Umbilical cord (tissue), 2 donors: ENCODE measurements around the gene CDKN2AIP. TPM values are rescaled to one million over a fixed set of nuclear protein-coding genes. Genes with fewer than 3 reads are reported as not detected.
"Not testable (repeated sequence)": the region's sequence is repeated elsewhere in the genome, so short reads cannot be mapped to it uniquely, and the experiment has no call there.

Experiments used
- DNase-seq: peaks from one replicate; pipeline ENCODE4 v3.0.0-alpha.2; 2015; ENCODE audit warnings: low spot score
- total RNA-seq: library from RNA; depleted of rRNA; stranded (reverse); fragments of >200 nt; gene quantifications from one replicate; pipeline ENCODE4 v1.2.3, GENCODE V29; 2014; ENCODE audit warnings: low replicate concordance; ENCODE audit not compliant: insufficient read depth

Gene CDKN2AIP
- total RNA-seq, 1 donor from 2014 or later = 15.2 TPM

DNA sequence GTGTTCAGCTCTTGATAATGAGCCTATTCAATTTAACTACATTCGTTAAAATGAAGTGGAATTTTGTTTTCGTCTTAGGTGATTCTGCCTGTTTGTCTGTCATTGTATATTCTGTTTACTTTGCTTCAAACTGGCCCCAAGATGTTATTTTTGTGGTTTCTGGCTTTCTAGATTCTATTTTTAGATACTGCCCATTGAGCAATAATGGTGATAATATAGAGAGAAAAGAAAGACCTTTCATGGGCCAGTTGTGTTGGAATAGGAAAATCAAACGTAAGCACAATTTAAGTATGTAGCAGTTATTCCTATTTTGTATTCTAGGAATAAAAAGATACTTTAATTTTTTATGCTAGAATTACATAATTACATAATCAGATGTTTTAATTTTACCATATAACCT, 4.0 kb downstream of the CDKN2AIP start:
- no peak for DNase-seq

DNA sequence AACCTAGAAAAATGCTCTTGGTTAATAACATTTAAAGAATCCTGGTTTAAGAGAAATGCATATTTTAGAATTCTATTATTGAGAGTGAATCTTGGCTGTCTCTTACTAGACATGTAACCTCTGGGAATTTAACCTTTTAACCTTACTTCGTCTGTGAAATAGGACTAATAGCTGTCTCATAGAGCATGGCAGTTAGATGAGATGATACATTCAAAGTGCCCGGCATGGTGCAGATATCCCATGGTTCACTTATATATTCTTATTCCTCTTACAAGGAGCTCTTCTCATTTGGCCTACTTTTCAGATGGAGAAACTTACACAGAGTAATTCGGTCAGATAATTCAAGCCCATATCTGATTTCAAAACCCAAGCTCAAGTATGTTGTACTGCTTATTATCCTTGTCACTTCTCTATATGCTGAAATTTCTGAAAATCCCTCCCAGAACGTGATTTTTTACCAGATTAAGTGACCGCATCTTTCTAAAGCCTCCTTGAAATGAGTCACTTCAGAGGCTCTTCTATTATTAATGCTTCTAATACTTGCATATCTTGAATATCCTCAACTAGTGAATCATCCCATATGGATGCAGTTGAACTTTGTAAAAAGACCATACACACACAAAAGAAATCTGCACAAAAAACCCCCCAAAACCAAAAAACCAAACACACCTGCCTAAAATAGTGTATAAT, 4.9 kb downstream of the CDKN2AIP start:
- peak; percentile 95 for DNase-seq

DNA sequence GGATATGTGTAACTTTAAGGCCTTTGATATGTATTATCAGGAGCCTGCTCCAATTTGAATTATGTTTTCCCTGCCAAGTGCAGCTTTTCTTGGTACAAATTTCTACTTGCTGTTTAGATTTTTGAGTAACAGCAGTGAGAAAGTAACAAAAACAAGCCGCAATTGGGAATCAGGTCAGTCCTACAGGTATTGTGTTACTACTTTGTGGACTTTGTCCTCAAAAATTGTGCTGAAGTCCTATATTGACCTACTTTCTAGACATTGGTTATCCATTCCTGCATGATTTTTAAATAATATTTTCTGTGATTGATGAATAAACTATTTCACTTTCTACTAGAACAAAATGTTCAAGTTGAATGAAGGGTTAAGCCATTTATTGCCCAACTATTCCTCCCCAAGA, 5.7 kb downstream of the CDKN2AIP start:
- no peak for DNase-seq

DNA sequence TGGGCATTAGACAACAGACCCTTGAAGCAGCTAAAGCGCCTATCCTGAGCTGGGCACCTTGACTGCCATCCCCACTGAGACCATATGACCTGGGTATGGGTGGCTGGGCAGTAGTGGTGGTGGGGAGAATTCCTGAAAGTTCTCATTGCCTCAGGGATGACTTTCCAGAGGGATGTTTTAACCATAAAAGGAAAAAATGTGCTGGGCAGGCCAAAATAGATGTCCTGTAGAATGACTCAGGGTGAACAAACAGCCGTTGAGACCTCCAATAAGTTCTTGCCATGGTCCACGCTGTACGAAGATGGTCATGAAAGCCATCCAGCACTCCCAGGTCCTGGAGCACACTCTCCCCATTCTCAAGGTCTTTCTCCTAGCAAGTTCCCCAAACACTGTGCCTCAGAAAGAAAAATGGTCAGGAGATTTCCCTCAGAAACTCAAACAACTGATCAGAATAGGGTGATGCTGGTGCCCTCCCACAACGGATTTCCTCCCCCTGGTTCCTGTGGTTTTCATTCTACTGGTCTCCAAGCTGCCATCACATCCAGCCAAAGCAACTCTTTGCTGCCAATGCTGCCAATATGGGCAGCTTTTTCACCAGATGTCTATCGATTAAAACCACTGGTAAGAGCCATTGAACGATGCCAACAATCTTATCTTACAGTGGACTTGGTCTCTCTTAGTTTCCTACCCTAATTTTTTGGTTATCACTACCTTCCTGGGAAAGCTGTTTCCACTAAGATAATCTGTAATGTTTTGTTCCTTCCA, 11.2 kb downstream of the CDKN2AIP start:
- no peak for DNase-seq

DNA sequence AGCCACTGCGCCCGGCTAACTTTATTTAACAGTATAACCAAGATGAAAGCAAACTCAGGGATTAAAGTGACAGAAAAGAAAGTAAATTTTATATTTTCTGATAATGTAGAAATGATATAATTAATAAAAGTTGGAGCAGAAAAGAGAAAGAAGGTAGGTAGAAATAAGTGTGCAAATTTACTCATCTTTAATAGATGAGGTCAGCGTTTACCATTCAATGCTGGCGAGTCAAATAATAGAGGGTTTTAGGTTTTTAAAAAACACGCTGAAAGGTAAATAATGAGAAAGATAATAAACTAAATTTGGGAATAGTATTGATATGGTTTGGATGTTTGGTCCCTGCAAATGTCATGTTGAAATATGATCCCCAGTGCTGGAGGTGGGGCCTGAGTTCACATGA, 13.6 kb downstream of the CDKN2AIP start:
- DNase-seq = no peak

DNA sequence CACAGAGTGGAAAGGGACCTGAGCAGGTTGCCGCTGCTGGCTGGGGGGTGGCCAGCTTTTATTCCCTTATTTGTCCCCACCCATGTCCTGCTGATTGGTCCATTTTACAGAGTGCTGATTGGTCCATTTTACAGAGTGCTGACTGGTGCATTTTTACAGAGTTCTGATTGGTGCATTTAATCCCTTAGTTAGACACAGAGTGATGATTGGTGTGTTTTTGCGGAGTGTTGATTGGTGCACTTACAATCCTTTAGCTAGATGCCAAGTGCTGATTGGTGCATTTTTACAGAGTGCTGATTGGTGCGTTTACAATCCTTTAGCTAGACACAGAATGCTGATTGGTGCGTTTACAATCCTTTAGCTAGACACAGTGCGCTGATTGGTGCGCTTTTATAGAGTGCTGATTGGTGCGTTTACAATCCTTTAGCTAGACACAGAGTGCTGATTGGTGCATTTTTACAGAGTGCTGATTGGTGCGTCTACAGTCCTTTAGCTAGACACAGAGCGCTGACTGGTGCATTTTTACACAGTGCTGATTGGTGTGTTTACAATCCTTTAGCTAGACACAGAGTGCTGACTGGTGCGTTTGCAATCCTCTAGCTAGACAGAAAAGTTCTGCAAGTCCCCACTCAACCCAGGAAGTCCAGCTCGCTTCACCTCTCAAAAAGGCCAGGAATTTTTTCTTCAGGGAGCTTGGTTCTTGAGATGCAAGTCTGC, 19.6 kb downstream of the CDKN2AIP start:
- DNase-seq = not testable (repeated sequence)

DNA sequence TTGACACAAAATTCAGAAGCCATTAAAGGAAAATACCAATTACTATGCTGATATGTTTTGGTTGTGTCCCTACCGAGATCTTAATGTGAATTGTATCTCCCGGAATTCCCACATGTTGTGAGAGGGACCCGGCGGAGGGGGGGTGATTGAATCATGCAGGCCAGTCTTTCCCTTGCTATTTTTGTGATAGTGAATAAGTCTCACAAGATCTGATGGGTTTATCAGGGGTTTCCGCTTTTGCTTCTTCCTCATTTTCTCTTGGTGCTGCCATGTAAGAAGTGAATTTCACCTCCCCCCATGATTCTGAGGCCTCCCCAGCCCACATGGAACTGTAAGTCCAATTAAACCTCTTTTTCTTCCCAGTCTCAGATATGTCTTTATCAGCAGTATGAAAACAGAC, 21.4 kb downstream of the CDKN2AIP start:
- DNase-seq = peak; percentile 46

DNA sequence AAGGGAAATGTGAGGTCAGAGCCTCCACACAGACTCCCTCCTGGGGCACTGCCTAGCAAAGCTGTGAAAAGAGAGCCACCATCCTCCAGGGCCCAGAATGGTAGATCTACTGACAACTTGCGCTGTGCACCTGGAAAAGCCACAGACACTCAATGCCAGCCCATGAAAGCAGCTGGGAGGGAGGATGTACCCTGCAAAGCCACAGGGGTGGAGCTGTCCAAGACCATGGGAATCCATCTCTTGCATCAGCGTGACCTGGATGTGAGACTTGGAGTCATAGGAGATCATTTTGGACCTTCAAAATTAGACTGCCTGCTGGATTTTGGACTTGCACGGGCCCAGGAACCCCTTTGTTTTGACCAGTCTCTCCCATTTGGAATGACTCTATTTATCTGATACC, 22.8 kb downstream of the CDKN2AIP start:
- no peak for DNase-seq

DNA sequence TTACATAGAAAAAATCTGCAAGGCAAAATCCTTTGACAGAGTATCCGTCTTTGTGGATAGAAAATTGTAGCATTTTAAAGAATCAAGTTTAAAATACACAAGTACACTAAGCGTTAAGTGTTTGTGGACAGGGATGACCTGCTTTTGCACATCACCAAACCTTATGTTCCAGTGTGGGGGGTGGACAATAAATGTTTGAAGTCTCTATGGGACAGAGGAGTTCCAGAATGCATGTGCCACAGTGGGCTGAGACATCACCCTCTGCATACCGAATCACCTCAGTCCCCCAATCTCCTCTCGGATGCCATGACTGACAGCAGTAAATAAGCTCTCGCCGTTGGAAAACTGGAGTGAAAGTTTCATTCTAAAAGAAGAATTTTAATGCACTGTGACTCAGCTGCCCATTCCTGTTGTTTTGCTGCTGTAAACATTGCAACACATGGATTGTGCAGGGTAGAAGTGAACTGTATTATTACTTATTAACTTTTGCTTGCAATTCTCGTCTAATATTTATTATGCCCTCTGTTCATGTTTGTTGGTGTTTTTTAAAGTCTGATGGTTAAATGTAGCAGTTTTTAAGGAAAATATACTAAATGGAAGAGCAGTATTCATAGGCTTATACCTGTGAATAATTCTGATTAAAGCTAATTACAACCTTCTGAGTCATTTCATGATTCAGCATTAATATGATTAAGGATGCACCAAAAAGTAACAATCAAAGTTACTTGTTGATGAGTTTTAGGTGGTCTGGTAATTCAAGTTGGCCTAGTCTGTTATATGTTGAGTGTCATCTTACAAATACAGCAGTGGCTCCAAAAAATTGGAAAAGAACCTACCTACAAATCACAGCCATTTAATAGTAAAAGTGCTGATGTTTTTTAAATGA, 24.0 kb downstream of the CDKN2AIP start:
- DNase-seq = no peak

DNA sequence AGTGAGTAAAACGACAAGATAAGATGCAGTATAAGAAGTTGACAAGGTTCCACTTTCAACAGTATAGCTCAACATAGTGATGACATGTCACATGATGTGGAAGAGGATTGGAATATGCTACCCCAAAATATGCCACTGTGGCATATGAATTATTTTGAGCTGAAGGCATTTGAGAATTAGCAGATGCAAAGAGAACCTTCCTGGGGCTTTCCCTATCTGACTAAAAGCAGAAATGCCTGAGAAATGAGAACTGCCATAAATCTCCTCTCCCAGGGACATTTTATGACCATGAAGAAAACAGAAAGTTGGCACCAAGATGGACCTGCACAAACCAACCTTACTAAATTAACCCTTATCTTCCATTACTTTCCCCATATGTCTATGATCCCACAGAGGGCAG, 24.8 kb downstream of the CDKN2AIP start:
- no peak for DNase-seq

DNA sequence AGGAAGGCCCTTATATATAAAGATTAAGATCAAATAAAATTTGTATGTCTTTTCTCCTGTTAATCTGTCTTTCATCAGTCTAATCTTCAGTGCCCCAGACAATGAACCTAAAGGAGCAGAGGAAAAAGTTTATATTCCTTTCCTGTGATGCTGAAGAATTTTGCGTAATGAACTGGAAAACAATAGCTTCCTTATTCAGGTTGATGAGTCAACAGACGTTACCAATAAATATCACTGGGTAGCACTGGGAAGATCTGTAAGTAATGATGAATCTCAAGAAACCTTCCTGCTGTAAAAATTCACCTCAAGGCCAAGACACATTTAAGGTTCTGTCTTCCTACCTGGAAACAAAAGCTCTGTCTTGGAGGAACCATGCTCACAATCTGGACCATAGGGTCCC, 25.5 kb downstream of the CDKN2AIP start:
- DNase-seq = no peak

DNA sequence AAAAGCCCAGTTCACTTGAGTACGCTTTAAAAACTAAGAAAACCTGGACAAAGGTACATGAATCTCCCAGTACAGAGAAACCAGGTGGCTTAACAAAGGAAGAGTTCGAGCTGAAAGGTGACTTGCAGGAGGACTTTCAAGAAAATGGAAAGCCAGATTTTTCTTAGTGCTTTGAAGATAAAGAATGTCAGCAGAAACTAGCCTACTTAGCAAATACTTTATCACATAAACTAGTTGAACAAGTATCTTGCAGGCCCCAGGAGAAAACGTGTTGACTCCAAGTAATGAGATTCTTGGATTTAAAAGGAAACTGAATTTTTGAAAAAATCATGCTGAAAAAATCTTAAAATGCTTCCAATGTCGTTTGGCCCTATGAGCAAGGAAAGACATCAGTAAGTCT, 26.4 kb downstream of the CDKN2AIP start:
- DNase-seq = peak; percentile 26

DNA sequence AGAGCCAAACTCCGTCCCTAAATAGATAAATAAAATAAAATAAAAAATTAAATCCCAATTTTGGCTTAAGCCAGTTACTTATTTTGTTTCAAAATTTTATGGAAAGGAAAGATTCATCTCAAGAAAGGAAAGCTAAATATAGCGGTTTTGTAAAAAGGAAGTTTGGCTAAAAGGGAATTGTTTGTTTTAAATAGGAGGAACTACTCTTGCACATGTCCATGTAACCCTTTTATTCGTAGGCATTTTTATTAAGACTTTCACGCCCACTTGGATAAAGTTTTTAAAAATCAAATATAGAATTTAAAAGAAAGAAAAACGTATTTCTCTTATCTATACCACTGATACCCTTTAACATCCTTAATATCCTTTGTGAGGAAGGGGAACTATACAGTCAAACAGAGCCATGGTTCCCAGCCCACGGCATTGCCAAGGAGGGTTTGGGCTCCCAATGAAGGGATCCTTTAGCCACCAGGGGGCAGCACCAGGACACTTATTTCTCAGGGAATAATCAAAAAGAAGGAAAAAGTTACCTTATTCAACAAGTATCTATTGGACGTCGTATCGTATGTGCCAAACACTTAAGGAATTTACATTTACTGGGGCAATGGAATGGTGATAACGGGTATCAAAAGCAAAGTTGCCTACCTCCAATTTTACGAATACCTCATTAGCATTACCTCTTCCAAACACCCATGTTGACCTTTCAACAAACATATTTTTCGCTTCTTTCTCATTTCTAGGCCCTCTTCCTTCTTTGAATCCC, 27.7 kb downstream of the CDKN2AIP start:
- peak; percentile 81 for DNase-seq

DNA sequence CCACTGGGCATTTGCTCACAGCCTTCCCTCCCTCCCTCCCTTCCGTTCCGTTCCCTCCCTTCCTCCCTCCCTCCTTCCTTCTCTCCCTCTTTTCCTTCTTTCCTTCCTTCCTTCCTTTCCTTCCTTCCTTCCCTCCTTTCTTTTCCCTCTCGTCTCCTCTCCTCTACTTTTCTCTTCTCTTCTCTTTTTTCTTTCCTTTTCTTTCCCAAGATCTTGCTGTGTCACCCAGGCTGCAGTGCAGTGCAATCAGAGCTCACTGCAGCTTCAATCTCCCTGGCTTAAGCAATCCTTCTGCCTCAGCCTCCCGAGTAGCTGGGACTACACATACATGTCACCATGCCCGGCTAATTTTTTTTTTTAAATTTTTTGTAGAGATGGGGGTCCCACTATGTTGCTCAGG, 33.7 kb downstream of the CDKN2AIP start:
- no peak for DNase-seq

DNA sequence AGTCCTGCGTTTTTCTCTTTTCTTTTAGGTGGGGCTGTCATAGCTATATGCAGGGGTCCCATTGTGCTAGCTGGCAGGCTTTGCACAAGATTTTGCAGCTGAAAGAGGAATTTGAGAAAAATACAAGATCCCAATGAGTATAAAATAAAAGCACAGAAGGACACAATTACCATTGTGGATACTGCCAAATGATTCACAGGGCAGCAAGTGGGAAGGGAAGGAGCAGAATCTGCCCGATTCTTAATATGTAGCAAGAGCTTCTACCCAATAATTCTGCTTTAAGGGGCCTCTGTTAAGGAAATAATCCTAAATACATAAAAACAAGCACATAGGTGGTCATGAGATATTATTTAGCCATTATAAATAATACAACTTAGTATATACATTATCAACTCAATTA, 34.5 kb downstream of the CDKN2AIP start:
- no peak for DNase-seq

DNA sequence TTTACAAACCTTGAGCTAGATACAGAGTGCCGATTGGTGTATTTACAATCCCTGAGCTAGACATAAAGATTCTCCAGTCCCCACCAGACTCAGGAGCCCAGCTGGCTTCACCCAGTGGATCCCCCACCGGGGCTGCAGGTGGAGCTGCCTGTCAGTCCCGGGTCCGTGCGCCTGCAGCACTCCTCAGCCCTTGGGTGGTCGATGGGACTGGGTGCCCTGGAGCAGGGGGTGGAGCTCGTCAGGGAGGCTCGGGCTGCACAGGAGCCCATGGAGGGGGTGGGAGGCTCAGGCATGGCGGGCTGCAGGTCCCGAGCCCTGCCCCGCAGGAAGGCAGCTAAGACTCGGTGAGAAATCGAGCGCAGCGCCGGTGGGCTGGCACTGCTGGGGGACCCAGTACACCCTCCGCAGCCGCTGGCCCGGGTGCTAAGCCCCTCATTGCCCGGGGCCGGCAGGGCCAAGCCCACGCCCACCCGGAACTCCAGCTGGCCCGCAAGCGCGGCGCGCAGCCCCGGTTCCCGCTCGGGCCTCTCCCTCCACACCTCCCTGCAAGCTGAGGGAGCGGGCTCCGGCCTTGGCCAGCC, 38.2 kb downstream of the CDKN2AIP start:
- DNase-seq = not testable (repeated sequence)

DNA sequence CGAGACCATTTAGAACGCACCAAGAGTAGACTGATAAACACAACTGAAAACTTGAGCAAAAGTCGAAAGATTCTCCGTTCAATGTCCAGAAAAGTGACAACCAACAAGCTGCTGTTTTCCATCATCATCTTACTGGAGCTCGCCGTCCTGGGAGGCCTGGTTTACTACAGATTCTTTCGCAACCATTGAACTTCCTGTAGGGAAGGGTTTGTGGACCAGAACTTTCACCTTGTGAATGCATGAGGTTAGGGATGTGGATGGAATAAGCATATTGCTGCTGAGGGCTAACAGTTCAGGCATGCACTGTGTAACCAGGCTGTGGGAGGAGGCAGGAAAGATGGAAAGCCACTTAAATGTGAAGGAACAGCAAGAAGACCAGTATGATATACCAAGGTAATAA, 39.6 kb downstream of the CDKN2AIP start:
- DNase-seq = no peak

DNA sequence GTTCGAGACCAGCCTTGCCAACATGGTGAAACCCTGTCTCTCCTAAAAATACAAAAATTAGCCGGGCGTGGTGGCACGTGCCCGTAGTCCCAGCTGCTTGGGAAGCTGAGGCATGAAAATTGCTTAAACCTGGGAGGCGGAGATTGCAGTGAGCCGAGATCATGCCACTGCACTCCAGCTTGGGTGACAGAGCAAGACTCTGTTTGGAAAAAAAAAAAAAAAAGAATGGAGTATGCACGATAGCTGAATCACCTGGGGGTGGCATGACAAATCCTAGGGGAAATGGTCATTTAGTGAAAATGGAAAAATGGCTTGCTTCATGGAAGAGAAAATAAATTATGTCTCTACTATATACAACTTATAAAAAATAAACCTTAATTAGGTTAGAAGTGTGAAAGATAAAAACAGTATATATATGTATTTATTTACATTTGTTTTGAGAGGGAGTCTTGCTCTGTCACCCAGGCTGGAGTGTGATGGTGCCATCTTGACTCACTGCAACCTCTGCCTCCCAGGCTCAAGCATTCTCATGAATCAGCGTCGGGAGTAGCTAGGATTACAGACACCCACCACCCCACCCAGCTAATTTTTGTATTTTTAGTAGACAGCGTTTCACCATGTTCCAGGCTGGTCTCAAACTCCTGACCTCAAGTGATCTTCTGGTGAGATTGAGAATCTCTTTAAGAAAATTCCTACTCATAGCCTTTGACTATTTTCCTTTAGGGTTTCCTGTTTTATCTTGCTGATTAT, 41.1 kb downstream of the CDKN2AIP start:
- DNase-seq = no peak

DNA sequence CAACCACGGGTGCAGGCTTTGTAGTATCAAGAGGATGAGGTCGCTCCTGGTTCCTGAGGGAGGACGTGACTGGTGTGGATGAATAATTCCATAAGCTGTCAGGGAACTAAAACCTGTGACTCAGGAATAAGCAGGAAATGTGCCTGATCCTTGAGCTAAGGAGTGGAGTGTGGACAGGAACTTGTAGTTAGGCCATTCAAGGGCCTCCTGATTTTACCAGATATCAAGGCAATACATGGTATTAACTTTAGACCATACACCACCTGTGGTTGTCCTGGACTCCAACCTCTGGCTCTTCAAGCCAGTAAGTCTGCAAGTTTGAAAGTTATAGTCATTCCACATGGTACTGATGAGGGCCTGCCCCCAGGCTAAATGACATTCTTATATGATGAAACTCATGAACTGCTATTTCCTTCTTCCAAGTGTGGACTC, 48.4 kb downstream of the CDKN2AIP start:
- no peak for DNase-seq

DNA sequence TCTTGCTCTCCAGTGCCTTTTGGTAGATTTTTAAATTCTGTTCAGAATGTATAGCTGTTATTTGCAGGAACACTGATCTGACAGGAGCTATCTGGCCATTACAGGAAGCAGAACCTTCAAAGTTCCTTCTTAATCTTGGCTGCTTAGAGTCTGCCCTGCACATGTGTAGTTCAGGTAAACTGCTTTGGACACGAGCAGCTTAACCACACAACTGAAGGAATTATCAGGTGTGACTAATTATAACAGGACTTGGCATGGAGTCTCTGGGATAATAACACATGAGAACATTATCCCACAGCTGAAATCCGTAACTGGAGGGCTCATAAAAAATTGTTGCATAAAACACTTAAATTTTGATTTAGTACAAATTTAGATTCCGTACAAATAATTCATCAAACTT, 48.8 kb downstream of the CDKN2AIP start:
- DNase-seq = no peak
